ENCODE data around the gene AGMO.
"Not testable (repeated sequence)": the region's sequence is repeated elsewhere in the genome, so short reads cannot be mapped to it uniquely, and the experiment has no call there.

AGMO gene

DNA sequence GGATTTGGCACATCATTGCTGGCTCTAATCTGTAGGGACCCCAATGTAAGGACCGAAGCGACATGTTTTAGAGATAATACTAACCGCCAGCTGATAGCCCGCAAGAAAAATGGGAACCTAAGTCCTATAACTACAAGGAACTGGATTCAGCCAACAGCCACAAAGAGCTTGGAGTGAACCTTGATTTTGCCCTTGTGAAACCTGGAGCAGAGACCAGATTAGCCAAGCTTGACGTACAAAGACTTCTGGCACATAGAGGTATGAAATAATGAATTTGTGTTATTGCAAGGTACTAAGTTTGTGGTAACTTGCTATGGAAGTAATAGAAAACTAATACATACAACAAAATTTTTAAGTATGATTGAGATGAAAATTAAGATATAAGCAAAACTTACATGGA, 246.9 kb downstream of the AGMO start:
- no peak for DNase-seq (ENCODE audit: low read depth)

DNA sequence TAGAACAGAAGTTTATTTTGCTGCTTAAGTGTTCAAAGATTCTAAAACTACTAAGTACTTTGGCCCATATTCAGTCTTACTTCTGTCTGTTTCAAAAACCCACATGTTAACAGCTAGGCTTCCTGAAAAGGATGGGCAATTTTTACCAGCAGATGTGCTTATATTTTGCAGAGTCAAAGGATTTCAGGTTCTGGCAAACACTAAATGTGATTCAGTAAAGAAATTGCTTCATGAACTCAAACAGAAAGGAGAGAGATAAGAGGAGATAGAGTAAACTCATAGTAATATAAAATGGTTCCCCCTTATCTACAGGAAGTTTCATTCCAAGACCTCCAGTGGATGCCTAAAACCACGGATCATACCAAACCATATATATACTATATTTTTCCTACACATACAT, 248.5 kb downstream of the AGMO start:
- no peak for DNase-seq (ENCODE audit: low read depth)

DNA sequence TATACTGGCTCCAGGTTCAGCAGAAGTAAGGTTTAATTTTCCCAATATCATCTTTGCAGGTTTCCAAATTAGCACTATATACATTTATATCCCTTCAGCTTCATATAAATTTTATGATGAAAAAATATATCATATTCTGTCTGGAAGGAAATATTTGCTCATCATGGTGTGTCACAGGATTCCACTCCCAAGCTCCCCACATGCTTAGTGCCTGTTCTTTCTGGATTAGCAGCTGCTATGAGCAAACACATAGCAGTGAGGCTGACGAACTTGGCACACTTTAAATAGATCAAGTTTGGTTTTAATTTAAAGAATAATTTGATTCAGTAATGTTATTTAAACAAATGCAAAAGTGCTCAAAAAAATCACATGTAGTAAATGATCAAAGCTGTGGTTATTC, 251.9 kb downstream of the AGMO start:
- no peak for DNase-seq (ENCODE audit: low read depth)

DNA sequence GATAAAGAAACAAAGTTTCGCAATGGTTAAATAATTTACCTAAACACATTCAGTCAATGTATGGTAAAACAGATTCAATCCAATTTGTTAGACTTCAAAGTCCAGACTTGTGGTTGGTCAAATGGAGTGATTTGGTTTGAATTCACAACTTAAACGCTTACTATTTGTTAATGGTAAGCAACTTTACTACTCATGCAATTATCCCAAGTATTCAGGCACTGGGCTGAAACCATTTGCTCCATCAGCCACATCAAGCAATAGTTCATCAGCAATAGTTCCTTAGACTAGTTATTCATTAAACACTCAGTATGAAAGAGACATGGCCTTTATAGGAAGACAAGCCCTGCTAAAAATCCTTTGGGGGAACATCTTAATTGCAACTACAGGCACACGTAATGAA, 253.0 kb downstream of the AGMO start:
- DNase-seq (ENCODE audit: low read depth) = no peak

DNA sequence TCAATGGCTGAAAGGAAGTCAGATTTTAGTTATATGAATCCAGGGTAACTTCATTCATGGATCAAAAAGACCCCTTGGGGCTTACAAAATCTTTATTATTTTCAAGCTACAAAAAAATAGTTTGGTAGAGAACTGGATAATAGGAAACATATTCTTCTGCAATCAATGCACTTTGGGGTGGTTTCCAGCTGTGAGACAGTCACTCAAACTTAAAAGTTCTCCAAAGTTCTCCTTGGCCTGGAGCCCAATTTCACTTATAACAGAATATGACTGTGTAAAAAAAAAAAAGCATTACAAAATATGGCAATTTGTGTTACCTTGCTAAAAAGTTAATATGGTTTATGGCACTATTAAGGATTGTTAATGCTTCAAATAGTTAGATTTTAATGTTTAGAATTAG, 255.5 kb downstream of the AGMO start:
- no peak for DNase-seq (ENCODE audit: low read depth)

DNA sequence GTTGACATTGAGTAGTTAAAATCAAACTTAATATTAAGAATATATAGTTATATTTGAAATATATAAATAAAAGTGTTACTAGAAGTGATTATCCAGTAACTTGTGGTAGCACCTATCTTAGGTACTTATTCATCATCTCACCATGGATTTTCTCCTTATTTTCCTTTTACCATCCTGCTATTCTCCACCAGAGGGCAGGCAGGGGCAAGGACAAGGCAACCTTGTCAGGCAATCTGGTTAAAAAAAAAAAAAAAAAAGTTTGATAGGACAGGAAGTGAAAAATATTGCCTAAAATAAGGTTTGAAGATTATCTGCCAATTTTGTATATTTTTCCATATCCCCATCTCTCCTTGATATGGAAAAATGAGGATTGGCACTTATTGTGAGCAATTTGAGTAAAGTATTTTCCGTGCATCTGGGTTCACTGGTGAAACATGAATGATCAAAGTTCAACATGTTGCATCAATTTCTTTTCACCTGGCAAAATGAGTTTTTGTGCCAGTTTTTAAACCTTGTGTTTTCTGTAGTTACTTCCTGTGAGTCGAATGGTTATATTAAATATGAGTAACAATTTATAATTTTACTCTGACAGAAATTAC, 256.7 kb downstream of the AGMO start:
- DNase-seq (ENCODE audit: low read depth) = no peak

DNA sequence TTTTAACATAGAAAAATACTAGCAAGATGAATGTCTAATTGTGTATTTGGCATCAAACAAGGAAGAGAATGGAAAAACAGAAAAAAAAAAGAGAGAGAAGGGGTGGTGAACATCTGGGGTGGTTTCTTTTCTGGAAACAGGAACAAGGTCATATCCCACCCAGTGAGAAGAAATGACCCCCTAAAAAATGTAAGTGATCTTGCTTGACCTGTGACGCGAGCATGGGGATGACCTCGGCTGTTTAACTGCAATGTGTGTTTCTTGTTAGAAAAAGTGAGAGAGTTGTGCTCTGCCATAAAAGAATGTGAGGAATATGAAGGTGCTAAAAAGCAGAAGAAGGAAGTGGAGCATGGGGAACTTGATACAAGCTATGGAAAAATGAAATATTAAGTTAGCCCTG, 258.5 kb downstream of the AGMO start:
- DNase-seq (ENCODE audit: low read depth) = no peak

DNA sequence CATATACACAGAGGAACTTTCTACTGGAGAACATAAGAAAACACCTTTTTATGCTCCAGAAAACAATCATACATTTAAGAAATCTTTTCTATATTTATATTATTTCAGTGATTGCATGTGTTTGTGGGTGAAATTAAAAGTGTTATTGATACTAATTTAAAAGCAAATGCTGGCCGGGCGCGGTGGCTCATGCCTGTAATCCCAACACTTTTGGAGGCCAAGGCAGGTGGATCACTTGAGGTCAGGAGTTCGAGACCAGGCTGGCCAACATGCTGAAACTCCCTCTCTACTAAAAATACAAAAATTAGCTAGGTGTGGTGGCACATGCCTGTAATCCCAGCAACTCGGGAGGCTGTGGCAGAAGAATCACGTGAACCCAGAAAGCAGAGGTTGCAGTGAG, 260.8 kb downstream of the AGMO start:
- not testable (repeated sequence) for DNase-seq (ENCODE audit: low read depth)

DNA sequence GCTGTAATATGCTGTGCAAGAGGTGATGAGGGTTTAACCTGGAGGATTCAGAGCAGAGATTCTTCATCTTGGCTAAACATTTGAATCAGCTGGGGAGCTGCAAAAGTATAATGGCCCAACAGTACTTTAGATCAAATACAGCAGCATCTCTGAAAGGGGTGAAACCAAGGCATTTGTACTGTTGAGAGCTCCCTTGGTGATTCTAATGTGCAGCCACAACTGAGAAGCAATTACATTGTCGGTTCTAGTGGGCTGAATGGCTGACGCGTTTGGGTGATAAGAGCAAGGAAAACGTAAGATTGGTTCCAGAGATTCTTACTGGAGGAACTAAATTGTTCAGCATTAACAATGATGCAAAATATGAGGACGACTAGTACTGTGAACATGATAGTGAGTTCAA, 269.7 kb downstream of the AGMO start:
- DNase-seq (ENCODE audit: low read depth) = no peak

DNA sequence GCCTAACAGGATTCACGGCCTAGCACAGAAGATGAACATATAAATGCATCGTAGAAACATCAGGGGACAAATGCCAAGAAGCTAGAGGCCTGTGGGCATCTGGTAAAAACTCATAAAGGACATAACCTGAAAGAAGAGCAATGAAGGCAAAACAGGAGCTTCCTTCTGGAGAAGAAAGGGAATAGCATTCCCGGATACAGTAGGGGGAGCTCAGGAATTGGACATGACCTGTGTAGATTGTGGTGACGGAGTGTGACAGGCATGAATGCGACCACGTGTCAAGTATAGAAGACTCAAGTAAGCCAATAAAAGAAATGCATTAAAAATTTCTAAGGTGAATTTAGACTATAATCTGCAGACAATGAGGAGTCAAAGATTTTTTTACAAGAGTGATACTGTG, 270.1 kb downstream of the AGMO start:
- DNase-seq (ENCODE audit: low read depth) = no peak

DNA sequence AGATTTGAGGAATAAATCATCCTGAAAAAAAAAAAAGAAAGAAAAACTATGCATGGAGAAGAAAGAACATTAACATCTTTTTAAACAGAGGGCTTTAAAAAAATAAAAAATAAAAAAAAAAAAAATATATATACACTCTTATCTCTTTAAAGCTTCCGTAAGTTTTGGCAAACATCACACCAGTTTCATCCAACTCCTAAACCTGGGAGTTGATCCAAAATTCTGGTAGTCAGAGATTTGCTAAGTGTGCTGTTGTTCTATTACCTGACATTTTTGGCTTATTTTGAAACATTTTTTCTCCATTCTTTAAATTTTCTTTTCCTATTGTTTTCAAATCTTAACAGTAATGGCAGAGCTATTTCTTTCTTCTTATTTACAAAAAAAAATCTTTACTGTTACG, 273.1 kb downstream of the AGMO start:
- DNase-seq (ENCODE audit: low read depth) = no peak

DNA sequence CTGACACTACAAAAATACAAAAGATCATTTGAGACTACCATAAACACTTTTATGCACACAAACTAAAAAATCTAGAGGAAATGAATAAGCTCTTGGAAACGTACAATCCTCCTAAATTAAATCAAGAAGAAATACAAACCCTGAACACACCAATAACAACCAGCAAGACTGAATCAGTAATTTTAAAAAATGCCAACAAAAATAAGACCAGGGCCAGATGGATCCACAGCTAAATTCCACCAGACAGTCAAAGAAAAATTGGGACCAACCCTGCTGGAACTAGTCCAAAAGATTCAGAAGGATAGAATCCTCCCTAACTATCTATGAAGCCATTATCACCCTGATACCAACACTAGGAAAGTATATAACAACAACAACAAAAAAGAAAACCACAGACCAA, 277.4 kb downstream of the AGMO start:
- no peak for DNase-seq (ENCODE audit: low read depth)

DNA sequence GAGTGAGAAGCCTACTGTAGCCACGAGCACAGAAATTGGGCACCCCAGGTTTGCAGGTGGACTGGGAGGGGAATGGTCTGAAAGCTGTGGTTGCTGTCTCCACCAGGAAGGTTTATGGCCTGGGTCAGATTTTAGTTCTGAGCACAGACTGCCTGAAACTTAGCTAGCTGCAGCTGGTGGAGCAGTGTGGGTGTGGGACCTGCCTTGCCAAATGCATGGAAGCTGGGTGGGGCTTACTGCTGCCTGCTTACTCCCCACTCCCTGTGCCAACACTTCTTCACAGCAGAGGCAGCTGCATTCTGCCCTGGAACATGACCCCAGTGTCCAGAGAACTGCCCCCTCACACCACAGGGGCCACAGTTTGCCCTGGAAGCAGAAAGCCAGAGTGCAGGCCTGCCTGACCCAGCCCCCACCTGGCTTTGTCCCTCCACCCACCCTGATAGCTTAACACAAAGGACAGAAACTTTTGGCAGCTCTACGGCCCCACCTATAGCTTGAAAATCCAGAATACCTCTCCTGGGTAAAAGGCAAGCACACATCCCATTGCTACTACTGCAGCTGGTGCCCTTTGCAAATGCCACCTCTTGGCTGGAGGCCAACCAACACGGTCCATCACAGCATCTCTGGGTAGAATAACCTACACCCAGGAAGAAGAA, 281.6 kb downstream of the AGMO start:
- no peak for DNase-seq (ENCODE audit: low read depth)

DNA sequence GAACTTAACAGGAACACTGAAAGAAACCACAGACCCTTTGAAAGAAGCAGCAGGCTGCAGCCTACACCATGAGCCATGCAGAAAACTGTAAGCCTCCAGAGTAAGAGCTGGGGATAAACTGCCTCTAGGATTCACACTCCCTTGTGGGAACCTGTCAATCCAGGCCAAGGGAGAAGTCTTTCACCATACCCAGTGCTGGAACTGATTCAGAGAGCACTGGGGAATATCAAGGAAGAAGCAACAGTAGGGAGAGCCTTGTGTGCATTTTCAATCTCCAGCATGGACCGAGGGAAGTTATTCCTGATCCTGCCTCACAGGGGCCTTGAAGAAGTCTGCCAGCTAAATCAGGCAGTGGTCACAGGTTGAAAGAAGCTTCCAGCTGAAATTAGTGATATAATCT, 282.2 kb downstream of the AGMO start:
- no peak for DNase-seq (ENCODE audit: low read depth)

DNA sequence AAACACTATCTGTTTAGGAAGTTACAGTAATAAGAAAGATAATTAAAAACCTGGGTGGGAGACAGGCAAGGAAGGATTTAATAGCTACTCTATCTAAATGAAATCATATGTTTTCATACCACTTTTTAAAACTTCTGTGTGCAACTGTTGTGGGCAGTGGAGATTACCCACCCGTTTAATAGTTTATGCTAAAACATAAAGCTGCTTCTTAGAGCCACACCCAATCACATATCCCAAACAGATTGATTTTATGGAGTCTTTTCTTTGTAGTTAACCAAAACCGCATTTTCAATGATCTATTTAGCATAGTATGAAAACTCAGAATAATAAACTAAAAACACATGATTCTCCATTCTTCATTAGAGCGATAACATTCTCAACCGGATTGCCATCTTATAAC, 304.1 kb downstream of the AGMO start:
- DNase-seq (ENCODE audit: low read depth) = no peak

DNA sequence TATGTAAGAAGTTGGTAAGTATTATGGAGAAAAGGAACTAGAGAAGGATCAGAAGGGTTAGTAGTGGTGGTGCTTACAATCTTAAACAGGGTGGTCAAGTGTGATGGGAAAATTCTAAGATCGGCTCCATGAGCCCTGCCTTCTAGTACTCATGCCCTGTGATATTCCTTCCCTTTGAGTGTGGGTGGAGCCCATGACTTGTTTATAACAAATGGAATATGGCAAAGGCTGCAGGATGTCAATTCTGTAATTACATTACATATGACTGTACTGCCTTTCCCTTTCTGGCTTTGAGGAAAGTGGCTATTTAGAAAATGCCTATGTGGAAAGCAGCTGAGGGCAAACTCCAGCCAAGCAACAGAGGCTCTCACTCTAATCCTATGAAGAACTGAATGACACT, 309.6 kb downstream of the AGMO start:
- DNase-seq (ENCODE audit: low read depth) = no peak

DNA sequence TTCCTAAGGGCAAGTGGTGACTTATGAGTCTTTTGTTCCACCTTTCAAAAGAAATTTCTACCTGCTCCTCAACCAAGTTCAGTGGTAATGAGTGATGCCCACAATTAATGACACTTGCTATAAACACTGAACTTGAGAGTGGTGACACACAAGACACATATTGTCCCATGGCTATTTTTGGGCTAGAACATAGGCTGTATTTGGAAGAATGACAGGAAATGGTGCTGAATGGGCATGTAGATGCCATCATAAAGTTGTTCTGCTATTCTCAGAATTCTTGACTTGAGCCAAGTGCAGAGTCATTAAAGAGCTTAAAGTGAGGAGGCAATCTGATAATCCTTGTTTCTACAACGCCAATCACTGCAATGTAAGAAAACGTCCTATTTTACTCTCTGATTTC, 313.3 kb downstream of the AGMO start:
- DNase-seq (ENCODE audit: low read depth) = no peak

DNA sequence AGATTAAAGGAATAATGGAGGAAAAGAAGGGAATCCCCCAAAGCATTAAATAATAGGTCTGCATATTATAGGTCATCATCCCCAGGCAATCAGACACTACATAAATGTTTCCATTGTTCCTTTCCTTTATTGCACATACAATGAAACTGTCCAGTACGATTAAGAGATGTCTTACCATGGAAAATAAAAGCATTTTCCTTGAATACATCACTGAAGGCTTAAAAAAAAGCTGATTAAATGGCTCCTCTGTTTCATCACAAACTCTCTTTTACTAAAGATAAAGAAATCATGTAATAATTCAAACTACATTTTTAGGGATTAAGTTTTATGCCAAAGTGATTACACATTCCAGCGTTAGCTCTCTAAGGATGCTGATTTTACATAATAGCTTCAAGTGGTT, 316.0 kb downstream of the AGMO start:
- no peak for DNase-seq (ENCODE audit: low read depth)

DNA sequence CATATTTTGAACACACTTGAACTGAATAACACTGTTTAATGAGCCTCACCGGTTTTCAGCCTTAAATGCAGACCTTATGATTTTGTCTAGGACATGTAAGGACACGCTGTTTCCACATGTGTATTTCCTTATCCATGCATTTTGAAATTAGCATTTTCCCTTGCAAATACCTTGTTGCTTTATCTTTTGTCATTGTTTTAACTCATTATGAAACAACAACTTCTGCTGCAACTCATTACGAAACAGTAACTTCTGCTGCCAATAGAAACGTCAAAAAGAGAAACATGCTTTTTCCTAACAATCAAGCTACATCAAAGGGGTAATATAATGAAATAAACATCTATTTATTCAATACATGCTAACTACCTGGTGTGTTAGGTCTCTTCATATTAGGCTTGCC, 322.0 kb downstream of the AGMO start:
- DNase-seq (ENCODE audit: low read depth) = no peak

DNA sequence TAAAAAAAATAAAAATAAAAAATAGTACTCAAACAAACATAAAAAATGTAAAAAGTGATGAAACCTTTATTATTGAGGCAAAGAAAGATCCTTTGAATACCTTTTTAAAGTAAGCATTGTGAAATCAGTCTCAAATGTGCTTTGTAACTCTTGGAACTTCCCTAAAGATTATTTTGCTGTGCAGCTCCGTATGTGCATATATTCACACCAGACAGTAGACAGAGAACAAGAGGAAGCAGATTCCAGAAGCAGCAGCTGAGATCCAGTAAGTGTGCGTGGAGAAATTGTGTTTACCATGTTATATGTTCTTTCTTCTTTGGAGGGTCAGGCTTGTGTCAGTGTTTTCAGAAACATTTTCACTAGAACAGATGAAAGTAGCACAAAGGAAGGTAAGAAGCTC, 324.9 kb downstream of the AGMO start:
- DNase-seq (ENCODE audit: low read depth) = no peak

DNA sequence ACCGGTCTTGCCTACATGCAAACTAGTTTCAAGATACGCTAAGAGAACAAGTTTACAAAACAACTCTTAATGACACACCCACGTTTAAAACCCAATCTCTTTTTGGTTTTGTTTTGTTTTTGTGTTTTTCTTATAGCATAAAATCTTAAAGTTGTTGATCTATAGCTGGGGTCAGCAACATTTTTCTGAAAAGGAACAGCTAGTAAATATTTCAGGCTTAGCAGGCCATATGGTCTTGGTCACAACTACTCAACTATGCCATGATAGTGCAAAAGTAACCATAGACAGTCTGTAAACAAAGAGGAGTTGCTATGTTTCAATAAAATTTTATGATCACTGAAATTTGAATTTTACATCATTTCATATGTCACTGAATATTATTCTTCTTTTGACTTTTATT, 327.4 kb downstream of the AGMO start:
- no peak for DNase-seq (ENCODE audit: low read depth)

DNA sequence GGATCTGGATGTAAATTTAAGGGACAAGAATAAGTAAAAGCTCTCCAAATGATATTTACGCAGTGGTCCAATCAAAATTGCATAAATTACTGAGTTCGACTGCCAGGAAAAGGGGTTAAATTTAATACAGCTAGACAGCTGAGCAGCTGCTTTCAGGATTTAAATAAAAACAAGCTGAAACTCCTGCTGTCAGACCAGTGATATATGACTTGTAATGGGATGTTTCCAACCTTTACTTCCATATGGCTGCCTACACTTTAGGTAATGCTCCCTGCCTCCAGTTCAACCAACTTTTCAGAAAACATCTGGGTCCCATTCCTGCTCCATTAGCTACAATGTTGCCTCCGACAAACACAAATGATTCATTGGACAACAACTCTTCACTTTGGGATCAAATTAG, 333.0 kb downstream of the AGMO start:
- DNase-seq (ENCODE audit: low read depth) = no peak

DNA sequence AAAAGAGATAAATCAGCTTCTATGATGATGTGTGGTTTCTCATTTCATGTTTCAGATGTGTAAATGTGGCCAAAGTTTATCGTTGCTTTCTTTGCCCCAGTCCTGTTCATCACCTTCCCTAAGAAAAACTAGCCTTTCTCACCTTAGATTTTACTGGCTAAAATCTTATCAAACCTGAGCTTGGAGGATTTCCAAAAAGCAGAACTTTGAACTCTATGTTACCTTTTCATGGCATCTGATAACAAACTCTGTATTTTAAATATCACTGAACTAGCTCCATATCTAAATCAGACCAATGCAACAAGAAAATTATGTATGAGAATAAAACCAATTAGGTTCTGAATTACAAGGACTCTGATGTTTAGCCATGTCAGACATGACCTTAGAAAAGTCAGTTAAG, 335.8 kb downstream of the AGMO start:
- DNase-seq (ENCODE audit: low read depth) = no peak

DNA sequence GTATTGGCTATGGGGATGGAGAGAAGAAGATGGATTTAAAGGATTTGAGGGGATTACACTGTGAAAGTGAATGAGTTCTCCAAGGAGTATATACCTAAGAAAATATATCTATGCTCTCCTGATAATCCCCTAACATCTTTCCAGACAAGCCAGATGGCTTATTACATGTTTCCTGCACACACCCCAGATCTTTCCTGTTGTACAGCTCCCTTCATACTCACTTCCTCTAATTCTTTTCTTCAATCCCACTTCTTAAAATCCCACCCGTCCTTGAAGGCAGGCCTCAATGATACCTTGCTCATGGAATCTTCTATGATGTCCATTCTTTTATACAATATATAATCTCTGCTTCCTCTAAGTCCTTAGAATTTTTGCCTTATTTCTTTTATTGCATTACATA, 342.1 kb downstream of the AGMO start:
- DNase-seq (ENCODE audit: low read depth) = no peak

DNA sequence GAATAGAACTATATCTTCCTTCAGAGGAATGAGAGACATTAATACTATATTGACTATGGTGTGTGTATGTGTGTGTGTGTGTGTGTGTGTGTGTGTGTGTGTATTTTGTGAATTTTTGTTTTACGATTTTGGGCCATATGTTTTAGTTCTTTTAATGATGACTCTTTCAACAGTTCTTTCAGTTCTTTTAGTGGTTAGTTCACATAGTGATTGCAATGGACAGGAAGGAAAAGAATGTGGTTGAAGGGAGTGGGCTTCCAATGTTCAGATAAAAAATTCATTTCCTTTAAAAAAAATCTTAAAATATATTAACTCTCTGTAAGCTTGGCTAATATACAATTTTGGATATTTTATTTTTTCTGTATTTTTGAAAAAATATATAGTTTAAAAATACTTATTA, 343.6 kb downstream of the AGMO start:
- DNase-seq (ENCODE audit: low read depth) = no peak

All from stimulated activated CD8-positive, alpha-beta memory T cell treated with anti-CD3 and anti-CD28 coated beads, Interleukin-15, amount 100 ng/mL, for 1 hour (primary cell).